ENCODE data around the gene FRY. TPM values are rescaled to one million over a fixed set of nuclear protein-coding genes. Genes with fewer than 3 reads are reported as not detected.
"Not testable (repeated sequence)": the region's sequence is repeated elsewhere in the genome, so short reads cannot be mapped to it uniquely, and the experiment has no call there.

The FRY gene
- polyA plus RNA-seq (2011; rRNA removed), result 40.7 and 51.4 TPM in 2 replicates
- polyA minus RNA-seq (2011; rRNA and poly(A)+ RNA removed), result 110 and 117 TPM in 2 replicates

- POLR2A ChIA-PET, result interaction anchor here (0.5 kb wide), 1 partner anchor 20 kb away, joined by 4 read pairs; no protein-coding TSS in a partner anchor
- no peak for DNase-seq (ENCODE audit: low read depth)
- Histone ChIP-seq H3K4me3 (ENCODE audit: low read depth, low read length) (peak within 1 kb of the TSS; percentile 62), H3K27me3 (ENCODE audit: control insufficient read depth, insufficient read depth, low read length) (no peaks in the 10 kb centered on the region), H3K36me3 (ENCODE audit: control insufficient read depth, insufficient read depth, low read length) (peaks cover 2% of the 10 kb centered on the region; the same call in 1 of the 2 replicates)
- TF ChIP-seq CTCF (IDR thresholded peaks at IDR 0.05; ENCODE audit: insufficient read depth, low read depth, low read length), result peak; percentile 31; the same call in 1 of the 2 replicates
- CTCF ChIA-PET, result interaction anchor here (0.9 to 2.3 kb wide), 4 partner anchors 10 to 275 kb away, joined by 3 to 6 read pairs (median 4); no protein-coding TSS in a partner anchor
Measured at GRCh38 chr13:32031025-32031814, at the start of gene FRY. TSS of gene FRY (plus strand) at chr13:32031774. CDS start at chr13:32031796, 22 bp downstream.

DNA sequence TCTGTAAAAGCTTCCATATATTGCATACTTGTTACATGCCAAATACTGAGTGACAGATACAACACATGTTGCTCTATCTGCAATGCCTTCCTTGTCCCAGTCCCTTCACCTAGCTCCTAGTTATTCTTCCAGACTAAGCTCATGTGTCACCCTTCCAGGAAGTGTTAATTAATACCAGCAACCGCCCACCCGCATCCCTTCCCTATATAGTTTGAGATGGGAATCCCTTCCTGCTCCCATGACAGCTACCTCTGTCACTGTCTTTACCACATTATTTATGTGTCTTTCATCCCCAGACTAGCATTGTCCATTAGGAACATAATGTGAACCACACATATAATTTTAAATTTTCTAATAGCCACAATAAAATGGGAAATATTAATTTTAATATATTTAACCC lies 49.5 kb upstream of the FRY start:
- POLR2A ChIA-PET, result no interaction called here

DNA sequence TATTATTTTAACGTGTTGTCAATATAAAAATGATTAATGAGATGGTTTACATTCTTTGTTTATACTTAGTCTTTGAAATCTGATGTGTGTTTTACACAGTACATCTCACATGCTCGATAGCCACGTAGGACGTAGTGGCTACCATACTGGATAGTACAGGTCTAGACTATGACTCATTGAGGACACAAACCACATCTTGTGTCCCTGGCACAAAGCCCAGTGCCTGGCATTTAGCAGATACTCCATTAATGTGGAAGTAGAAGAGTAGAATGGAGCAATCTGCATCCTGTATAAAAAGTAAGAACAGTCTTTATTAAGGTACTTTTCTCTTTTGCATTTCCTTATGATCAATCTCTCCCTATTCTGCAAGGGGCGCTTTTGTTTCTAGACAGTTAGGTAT lies 49.0 kb upstream of the FRY start:
- peak; percentile 81 for DNase-seq (ENCODE audit: low read depth)
- CTCF ChIA-PET, result interaction anchor here (1.4 kb wide), 1 partner anchor 69 kb away, joined by 3 read pairs; no protein-coding TSS in a partner anchor
- POLR2A ChIA-PET, result no interaction called here
- H3K27me3 ChIP-seq (ENCODE audit: control insufficient read depth, insufficient read depth, low read length), result no peaks in the 10 kb centered on the region
- H3K4me3 ChIP-seq (ENCODE audit: low read depth, low read length), result no peak overlapping the region
- no peak for TF ChIP-seq CTCF (IDR thresholded peaks at IDR 0.05; ENCODE audit: insufficient read depth, low read depth, low read length)
- no peaks in the 10 kb centered on the region for H3K36me3 ChIP-seq (ENCODE audit: control insufficient read depth, insufficient read depth, low read length)

More for the DNA sequence above, 49.5 kb upstream of the FRY start:
- H3K4me3 ChIP-seq (ENCODE audit: low read depth, low read length), result no peak overlapping the region
- TF ChIP-seq CTCF (IDR thresholded peaks at IDR 0.05; ENCODE audit: insufficient read depth, low read depth, low read length), result no peak
- DNase-seq (ENCODE audit: low read depth), result no peak
- CTCF ChIA-PET, result interaction anchor here (1.4 kb wide), 1 partner anchor 69 kb away, joined by 3 read pairs; no protein-coding TSS in a partner anchor
- H3K36me3 ChIP-seq (ENCODE audit: control insufficient read depth, insufficient read depth, low read length), result no peaks in the 10 kb centered on the region
- no peaks in the 10 kb centered on the region for H3K27me3 ChIP-seq (ENCODE audit: control insufficient read depth, insufficient read depth, low read length)

- H3K36me3 ChIP-seq (ENCODE audit: control insufficient read depth, insufficient read depth, low read length); POLR2A ChIA-PET; H3K4me3 ChIP-seq (ENCODE audit: low read depth, low read length); CTCF ChIA-PET; DNase-seq (ENCODE audit: low read depth); H3K27me3 ChIP-seq (ENCODE audit: control insufficient read depth, insufficient read depth, low read length): not testable (repeated sequence)
Measured at GRCh38 chr13:31983696-31984095, 47.9 kb upstream of the FRY start.

DNA sequence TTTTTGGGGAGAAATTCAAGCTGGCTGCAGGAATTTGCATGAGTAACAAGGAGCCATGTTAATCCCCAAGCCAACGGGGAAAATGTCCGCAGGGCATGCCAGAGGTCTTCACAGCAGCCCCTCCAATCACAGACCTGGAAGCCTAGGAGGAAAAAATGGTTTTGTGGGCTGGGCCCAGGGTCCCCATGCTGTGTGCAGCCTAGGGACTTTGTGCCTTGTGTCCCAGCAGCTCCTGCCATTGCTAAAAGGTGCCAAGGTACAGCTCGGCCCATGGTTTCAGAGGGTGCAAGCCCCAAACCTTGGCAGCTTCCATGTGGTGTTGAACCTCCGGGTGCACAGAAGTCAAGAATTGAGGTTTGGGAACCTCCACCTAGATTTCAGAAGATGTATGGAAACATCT lies 47.2 kb upstream of the FRY start:
- DNase-seq (ENCODE audit: low read depth), result not testable (repeated sequence)

GRCh38 chr13:31986676-31987470 lies 44.7 kb upstream of the FRY start:
- CTCF ChIA-PET, result interaction anchor here (0.7 to 2.4 kb wide), 6 partner anchors 9 to 139 kb away, joined by 3 to 11 read pairs (median 3); no protein-coding TSS in a partner anchor

More for the DNA sequence above, 47.2 kb upstream of the FRY start:
- H3K4me3 ChIP-seq (ENCODE audit: low read depth, low read length); POLR2A ChIA-PET; H3K36me3 ChIP-seq (ENCODE audit: control insufficient read depth, insufficient read depth, low read length); H3K27me3 ChIP-seq (ENCODE audit: control insufficient read depth, insufficient read depth, low read length): not testable (repeated sequence)
- CTCF ChIA-PET, result interaction anchor here (0.6 kb wide), 1 partner anchor 88 kb away, joined by 3 read pairs; no protein-coding TSS in a partner anchor

More at GRCh38 chr13:31986676-31987470, 44.7 kb upstream of the FRY start:
- no peaks in the 10 kb centered on the region for H3K27me3 ChIP-seq (ENCODE audit: control insufficient read depth, insufficient read depth, low read length)
- POLR2A ChIA-PET, result no interaction called here
- no peak for TF ChIP-seq CTCF (IDR thresholded peaks at IDR 0.05; ENCODE audit: insufficient read depth, low read depth, low read length)
- no peak overlapping the region for H3K4me3 ChIP-seq (ENCODE audit: low read depth, low read length)
- no peaks in the 10 kb centered on the region for H3K36me3 ChIP-seq (ENCODE audit: control insufficient read depth, insufficient read depth, low read length)
- DNase-seq (ENCODE audit: low read depth), result no peak

Measured in BJ (cell line).